NCI-H1694 (cell line): ENCODE data around the gene OR5AS1.
"Not testable (repeated sequence)": the region's sequence is repeated elsewhere in the genome, so short reads cannot be mapped to it uniquely, and the experiment has no call there.

Experiments used
- DNase-seq: peaks from one replicate; lab custom pipeline; 2025; lab: John Stamatoyannopoulos, UW

OR5AS1 gene

DNA sequence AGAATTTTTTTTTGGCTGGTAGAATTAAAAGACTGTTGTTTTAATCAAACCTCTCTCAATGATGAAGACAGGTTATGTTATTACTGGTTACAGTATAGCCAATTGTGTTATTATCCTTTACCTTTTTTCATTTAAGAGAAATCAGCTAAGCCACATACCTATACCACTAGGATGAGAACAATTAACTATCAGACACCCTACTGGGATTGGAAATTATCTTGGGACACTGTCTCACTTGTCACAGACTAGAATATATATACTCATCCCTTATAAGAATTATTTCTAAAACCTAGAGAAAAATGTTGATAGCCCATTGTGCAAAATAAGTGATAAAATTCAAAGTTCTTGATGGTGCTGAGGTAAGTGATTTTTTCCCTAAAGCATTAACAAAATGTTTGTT lies at the start of gene OR5AS1:
OR5AS1 (plus strand) TSS at position 301 of the 400 bp plus-strand sequence. CDS start 2,765 bp downstream, outside the sequence.
- DNase-seq, result no peak

DNA sequence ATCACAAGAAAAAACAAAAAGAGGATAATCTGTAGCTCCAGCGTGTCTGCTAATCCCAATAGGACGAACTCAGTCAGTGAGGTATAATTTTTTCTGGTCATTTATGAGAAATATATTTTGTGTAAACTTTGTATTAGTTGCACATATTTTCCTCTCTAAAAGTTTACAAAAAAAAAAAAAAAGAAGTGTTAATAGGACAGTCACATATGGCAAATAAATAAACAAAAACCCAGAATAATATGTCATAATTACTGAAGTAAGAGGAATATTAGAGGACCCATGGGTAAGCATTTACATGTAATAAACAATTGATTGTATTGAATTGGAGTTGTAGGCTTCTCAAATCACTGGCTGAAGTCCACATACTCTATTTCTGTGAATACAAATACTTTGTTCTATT lies 32.9 kb upstream of the OR5AS1 start, which contains the start of gene OR5F1:
OR5F1 (minus strand) TSS at position 101 of the 400 bp plus-strand sequence; CDS start at position 101, 0 bp downstream.
- no peak for DNase-seq

- DNase-seq, result no peak
Measured at GRCh38 chr11:56010716-56011115, 16.7 kb upstream of the OR5AS1 start.

DNA sequence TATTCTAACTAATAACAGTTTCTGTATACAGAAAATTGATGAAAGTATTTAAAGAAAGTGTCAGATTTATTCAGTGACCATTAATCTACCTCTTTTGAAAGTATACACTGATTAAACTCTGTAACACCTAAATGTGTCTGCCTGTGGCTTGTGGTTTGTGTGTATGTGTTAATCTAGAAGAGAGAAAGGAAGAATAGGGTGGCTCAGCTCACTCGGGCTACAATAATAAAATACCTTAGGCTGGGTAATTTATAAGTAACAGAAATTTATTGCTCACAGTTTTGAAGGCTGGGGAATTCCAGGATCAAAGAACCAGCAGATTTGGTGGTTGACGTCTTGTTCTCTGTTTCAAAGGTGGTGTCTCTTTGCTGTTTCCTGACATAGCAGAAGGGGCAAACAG lies 13.6 kb upstream of the OR5AS1 start:
- DNase-seq, result no peak

- DNase-seq, result no peak
Measured at GRCh38 chr11:56045538-56045937, 18.1 kb downstream of the OR5AS1 start.

- no peak for DNase-seq
Measured at GRCh38 chr11:56048480-56048879, 21.0 kb downstream of the OR5AS1 start.

GRCh38 chr11:56049487-56049886 lies 22.0 kb downstream of the OR5AS1 start:
- no peak for DNase-seq

- DNase-seq, result not testable (repeated sequence)
Measured at GRCh38 chr11:56056366-56056765, 28.9 kb downstream of the OR5AS1 start.

DNA sequence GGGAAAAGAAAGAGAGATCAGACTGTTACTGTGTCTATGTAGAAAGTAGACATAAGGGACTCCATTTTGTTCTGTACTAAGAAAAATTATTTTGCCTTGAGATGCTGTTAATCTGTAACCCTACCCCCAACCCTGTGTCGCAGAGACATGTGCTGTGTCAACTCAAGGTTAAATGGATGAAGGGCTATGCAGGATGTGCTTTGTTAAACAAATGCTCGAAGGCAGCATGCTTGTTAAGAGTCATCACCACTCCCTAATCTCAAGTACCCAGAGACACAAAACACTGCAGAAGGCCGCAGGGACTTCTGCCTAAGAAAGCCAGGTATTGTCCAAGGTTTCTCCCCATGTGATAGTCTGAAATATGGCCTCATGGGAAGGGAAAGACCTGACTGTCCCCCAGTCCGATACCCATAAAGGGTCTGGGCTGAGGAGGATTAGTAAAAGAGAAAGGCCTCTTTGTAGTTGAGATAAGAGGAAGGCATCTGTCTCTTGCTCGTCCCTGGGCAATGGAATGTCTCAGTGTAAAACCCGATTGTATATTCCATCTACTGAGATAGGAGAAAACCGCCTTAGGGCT lies 30.3 kb downstream of the OR5AS1 start:
- DNase-seq, result not testable (repeated sequence)

- DNase-seq, result not testable (repeated sequence)
Measured at GRCh38 chr11:56058260-56058780, 30.9 kb downstream of the OR5AS1 start.

GRCh38 chr11:56066980-56067379 lies 39.5 kb downstream of the OR5AS1 start:
- no peak for DNase-seq
